Left hindlimb (tissue), 1 donor: ENCODE measurements around the gene LDB2.

Experiments used
- DNase-seq: peaks from one replicate; pipeline ENCODE4 v3.0.0-alpha.2; 2018

LDB2 gene

DNA sequence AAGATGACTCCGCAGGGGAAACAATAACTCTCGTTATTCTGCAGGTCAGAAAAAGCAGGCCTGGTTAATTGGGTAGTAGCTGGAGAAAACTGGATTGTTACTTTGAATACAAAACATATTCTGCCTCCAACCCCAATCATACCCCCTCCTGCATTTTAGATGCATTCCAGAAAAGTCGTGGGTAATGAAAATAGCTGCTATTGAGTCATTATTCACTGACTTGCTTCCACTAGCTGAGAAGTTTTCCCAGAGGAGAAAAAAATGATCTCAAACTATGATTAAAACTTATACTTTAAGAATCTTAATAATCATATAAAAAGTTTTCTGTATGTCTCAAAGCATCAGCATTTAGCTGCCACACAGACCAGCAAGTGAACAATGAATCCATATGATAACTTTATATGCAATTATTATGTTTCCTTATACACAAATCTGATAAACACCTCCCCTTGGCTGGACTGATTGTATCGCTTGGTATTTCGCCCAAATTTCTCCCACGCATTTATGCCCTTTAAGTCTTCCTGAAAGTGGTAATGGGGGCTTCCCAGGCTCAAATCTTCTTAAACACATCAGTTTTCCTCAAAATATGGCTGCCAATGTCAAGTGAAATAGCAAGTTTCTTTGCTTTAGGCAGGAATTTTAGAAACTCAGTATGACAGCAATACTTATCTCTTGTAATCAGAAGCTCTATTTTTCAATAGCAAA is 181.0 kb downstream of the LDB2 start:
- no peak for DNase-seq

DNA sequence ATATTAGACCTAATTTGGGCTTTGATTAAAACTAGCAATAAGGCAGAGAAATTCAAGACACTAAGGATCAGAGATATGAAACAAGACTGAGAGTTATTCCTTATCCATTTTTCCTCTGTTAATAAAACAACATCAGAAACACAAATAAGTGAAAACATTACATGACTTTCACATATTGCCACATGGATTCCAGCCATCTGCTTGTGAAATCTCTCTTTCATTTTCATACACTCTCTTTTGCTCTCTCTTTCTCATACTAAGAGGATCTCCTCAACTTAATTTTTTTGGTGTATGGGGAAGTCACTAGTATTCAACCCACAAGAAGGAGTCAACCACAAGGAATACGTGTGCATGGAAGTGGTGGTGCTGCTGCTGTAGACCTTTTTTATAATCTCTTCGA is 183.0 kb downstream of the LDB2 start:
- no peak for DNase-seq

DNA sequence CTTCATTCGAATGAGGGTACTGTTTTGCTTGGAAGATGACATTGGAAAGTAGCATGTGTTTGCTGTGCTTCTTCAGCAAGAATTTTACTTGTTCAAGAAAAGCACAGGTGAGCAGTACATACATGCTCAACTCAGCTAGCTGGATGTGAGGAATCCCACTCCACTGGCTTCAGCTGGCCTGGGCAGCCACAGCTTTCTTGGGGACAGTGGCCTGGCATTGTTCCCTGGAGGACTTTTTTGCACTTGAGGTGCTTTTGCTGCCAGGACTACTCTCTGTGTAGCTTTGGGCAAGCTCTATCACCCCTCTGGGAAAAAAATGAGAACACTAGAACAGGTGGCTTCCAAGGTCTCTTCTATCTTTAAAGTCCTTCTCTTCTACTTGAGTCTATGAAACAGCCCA is 184.3 kb downstream of the LDB2 start:
- no peak for DNase-seq

DNA sequence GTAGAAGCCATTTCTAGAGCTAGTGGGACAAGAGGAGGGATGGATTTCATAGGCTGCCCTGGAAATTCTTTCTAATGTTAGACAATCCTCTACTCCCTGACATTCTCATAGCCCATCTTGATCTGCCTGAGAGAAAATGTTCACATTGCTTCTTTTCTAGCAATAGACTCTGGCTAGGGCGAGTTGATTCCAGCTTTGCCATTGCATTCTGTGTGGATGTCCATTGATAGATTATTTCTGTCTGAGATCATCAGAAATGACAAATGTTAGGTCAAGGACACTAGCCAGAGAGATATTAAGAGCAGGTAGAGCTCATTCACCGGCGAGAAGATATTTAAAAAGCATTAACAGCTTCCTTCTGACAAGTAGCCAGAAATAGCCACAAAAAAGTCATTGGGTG is 184.7 kb downstream of the LDB2 start:
- no peak for DNase-seq

DNA sequence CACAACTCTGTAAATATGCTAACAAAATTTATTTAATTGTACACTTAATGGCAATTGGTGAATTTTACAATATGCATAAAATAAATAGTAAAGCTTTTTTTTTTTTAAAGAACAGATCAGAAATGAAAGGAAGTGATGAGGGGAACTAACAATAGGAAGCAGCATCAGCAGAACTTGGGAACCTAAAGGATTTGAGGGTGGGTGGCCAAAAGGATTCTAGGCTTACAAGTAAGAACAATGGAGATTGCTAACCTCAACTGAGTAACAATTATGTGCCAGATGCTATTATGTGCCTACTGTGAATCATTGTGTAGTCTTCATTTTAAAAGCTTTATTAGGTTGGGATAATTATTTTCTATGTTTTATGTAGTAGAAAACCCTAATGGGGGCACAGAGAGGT is 185.2 kb downstream of the LDB2 start:
- no peak for DNase-seq

DNA sequence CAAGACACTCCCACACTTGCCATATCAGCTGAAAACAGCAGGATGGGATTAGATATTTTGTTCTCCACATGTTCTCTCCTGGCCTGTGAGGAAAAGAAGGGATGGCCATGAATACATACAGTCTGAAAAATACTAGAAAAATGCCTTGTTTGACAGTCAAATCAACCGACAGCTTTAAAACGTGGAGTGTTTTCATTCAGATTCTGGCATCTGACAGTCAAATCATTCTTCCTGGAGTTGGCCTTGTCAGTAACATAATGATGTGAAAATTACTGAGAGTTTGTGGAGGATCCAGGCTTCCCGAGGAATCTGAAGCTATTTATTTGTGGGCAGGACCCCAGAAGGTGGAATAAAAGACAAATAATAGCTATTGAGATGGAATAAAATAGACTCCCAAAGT is 188.2 kb downstream of the LDB2 start:
- DNase-seq, result no peak

DNA sequence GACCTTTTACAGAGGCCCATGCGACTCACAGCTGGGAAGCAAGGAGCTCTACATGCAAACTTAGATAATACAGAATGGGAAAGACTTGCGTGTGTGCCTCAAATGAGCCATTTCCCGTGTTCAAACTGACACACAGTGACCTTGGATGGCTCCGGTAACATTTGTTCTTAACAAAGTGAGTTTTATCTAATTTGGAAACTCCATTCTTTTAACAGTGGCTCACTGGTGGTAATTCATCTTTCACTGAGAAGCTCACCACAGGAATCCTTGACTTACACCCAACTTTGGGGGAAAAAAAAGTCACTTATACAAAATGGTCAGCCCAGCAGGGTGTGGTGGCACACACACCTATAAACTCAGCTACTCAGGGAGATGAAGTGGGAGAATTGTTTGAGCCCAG is 190.6 kb downstream of the LDB2 start:
- no peak for DNase-seq

DNA sequence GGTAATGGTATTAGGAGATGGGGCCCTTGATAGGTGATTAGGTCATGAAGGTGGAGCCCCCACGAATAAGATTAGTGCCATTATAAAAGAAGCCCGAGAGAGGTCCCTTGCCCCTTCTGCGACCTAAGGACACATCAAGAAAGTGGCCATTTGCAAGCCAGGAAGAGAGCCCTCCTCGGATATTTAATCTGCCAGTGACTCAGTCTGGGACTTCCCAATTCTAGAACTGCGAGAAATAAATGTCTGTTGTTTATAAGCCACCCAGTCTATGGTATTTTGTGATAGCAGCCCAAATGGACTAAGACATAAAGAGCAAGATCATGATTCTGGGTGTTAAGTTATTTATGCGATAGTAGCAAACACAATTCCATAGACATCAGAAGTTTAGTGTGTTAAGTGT is 192.2 kb downstream of the LDB2 start:
- no peak for DNase-seq

DNA sequence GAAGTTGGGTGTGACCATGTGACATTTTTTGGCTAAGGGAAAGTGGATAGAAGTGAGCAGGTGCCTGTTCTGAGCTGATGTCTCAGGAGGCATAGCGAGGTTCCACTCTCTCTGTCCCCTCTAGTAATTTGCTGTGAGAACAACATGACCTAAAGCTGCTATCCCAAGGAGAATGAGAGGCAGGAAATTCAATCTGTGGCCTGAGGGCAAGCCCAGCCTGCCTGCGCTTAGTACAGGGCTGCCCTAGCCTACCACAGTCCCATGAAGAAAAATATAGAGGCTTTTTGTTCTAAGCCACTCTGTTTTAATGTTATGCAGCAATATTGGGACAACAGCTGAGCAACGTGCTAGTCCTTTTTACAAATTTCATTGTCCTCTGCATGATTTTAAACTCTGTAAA is 193.1 kb downstream of the LDB2 start:
- no peak for DNase-seq

DNA sequence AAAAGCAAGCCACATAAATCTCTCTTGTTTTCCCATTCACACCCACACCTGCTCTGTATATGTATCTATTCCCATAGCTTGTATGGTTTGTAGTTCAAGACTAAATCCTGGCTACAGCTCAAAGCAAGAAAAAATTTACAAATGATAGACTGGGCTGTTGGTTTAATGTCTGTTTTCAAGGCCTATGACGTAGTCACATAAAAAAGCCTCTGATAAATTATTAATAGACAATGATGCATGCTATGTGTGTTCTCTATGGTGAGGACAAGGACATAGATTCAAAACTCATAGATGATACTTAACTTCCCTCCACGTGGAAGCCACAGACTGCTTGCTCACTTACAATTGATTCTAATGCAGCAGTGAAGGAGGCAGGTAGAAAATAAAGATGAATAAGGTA is 194.0 kb downstream of the LDB2 start:
- DNase-seq, result no peak

DNA sequence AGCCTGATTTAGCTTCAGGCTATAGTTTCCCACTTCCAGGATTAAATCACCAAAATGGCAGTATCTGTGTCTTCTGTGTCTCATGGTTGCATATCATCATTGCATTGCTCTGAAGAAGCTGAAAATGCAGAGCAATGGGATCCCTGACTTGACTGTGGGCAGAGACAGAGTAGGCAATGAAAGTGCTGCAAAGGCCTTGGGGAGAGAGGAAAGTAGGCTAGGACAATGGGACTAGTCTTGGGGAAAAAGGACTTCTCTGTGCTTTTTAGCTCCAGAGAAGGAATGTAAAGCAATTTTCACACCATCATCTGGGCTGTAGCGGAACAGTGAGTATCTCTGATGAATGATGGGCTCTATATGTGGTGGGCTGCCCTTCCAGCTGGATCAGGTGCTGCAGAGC is 202.5 kb downstream of the LDB2 start:
- DNase-seq, result no peak

DNA sequence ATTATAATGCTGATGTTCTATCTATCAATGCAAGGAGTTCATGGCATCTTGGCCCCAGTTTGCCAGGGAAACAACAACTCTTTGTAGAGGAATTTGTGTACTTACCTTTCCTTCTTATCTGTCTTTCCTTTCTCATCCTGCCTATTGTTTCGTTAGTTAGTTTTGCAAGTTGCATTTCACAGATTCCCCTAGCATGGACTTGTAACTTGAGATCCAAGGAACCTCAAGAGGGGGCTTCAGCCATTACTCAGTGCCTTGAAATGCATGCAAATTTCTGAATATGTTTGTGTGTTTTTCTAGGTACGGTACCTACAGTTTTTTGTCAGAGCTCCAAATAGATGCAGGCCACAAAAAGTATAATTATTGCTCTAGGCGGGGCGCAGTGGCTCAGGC is 203.6 kb downstream of the LDB2 start:
- DNase-seq, result no peak

DNA sequence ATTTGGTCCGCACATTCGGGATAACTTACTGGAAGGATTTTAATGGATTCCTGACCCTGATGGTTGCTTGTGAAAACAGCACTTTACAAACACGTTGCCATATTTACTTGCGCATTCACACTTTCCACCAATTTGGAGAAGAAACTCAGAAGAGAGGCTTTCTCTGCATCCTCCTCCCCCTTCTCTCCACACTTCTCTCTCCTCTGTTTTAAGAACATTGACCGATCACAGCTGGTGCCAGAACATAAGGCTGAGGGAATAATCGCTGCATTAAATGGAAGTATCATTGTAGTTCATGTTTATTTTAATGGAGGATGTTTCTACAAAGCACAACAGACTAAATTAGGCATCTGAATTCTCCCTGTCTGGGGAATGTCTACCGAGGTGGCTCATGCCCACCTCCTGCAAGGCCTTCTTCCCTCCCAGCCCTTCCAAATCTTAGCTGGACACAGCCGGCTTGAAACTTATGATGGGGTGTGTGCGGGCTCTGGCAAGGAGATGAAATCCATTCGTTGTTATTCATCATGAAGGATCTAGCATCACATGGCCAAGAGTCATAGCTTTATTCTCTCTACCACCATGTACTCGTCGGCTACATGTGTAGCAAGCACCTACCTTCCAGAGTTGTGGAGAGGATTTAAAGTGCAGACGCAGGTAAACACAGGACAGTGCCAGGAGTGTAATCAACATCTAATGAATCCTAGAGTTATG is 204.1 kb downstream of the LDB2 start:
- no peak for DNase-seq

DNA sequence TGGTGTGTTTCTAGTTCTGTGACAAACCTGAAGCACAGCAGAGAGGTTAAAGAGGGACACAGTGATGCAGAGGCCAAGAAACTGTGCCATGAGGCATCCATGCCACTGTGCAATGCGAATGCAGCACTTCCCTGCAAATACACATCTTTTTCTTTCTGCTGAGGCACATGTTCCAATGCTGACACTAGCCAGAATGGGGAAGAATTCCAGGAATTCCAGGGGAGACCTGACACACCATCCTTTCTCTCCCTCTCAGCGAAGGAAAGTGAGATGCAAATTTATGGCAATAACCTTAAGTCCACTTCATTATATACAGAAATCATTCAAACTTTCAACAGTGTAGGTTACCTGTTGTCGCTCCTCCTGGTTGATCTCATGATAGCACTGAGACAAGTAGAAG is 204.8 kb downstream of the LDB2 start:
- no peak for DNase-seq

DNA sequence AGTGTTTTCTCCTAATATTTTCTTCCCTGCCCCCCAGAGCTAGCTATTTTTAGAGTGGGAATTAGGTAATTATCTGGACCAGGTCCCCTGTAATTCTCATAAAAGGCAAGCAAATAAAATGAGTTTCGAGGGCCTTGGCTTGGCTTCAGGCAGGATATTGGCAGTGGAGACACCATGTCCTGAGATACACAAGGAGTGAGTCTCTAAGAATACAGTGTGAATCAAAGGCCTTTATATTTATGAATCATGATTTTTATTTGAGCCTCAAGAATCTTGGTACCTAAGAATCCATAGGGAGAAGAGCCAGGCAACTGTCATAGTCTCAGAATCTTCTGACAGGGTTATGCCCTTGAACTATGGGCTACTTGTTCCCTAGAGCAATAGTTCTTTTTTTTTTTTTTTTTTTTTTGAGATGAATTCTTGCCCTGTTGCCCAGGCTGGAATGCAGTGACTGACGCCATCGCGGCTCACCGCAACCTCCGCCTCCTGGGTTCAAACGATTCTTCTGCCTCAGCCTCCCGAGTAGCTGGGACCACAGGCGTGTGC is 205.4 kb downstream of the LDB2 start:
- peak; percentile 39 for DNase-seq

DNA sequence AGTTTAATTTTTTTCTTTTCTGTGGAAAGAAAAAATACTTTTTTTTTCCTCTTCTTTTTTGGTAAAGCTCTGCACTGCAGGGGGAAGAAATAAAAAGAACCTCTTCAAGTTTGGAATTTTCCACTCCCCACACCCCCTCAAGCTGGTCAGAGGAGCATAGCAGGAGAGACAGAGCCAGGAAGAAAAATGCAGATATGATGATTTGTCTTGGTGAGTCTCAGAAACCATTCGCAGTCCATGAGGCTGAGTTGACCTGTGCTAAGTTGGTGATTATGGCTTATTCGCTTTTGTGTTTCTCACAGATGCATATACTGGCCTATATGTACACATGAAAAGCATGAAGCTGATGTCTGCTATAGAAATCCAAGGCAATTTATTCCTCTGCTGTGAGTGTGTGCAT is 205.9 kb downstream of the LDB2 start:
- DNase-seq, result peak; percentile 38

DNA sequence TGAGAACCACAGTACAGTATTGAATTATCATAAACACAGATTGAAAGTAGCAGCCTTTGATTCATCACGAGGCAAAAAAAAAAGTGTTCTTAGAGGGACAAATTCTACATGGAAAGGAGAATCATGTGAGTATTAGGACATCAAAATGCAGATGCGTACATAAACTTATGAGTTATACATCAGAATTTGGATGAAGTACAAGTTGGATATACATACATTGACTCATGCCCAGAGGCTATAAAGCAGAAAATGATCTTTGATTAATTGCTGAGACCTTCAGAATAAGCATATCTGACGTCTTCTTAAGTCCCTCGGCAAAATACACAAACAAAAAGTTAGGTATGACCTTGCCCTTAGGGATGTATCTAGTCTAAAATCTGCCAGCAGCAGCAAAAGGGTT is 206.4 kb downstream of the LDB2 start:
- DNase-seq, result no peak

DNA sequence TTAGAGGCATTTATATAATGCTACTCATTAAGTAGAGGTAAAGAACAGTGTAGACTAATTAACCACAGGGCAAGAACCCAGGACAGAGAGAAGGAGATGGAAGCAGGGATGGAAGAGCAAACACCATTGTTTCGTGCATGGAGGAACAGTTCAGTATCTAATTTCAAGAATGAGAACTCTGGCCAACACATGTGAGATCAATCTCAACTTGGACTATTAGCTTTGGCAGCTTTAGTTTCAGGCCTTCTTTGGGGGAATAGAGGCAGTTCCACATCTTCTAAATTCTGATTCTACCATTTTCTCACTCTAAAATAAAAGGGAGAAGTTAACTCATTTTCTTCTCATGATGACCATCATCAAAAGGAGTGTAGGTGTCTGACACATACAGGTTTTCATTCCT is 207.0 kb downstream of the LDB2 start:
- no peak for DNase-seq

DNA sequence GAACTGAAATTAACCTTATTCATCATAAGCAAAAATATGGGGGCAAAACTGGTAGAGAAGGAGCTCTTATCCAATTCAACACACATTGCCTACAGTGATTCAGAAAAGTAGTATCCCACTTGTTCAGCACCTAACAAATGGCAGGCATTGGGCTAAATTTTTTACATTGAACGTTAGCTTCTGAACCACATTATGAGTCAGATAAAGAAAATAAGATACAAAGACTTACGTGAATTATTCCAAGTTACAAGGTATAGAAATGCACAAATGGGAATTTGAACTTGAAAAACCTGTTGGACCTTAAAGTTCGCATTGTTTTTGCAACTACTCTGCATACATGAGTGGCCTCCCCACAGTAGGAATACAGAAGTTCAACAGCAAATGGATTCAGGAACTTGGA is 210.6 kb downstream of the LDB2 start:
- no peak for DNase-seq

DNA sequence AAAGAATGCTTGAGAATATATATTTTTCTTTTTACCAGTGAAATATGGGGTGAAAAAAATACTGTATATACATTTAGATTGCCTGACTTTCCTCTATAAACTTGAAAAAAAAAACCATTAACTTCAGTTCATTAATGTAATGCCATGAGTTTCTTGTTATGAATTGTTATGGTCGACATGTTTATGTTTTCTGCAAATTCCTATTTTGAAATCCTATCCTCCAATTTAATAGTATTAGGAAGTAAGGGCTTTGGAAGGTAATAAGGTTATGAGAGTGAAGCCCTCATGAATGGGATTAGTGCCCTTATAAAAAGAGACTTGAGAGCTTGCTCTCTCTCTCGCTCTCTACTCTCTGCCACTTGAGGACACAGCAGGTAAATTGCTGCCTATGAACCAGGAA is 211.4 kb downstream of the LDB2 start:
- no peak for DNase-seq

DNA sequence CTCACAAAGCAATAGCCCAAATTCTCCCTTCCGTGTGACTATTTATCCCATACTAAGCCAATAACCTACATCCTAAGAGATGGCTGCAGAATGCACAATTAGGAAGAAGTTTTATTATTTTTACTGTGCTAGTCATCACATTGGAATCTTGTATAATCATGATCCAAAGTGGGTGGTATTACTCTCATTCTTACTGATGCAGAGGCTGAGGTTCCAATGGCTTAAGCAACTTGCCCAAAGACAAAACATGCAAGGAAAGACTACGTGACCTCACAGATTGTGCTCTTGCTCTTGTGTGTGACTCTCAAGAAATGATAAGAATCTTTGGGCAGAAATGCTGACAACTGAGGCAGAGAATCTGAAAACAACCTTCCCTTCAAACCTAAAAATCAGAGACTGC is 212.2 kb downstream of the LDB2 start:
- no peak for DNase-seq

DNA sequence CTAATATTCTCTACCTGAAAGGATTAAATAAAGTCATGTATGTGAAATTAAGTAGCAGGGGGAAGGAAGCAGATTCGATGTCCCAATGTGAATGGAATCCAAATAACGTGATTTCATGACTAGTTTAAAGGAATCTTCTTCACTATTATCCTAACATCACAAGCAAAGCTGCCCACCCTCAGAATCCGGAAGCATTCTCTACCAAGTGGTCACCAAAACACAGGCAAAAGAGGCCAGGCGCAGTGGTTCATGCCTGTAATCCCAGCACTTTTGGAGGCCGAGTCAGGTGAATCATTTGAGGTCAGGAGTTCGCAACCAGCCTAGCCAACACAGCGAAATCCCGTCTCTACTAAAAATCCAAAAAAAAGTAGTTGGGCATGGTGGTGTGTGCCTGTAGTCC is 212.9 kb downstream of the LDB2 start:
- DNase-seq, result no peak

DNA sequence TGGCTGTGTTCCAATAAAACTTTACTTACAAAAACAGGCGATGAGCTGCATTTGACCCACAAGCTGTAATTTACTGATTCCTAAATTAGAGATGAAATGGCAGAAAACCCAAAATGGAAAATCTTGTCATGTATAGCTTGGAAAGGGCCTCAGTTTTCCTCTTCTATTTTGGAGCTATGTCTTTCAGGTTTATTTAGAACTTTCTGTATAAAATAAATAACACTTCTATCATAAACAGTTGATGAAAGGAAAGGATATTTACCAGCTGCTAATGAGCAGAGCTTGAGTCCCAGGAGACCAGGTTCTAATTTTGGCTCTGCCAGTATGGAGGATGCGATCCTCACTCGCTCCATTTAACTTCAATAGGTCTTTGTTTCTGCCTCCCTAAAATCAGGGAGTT is 213.5 kb downstream of the LDB2 start:
- DNase-seq, result no peak

DNA sequence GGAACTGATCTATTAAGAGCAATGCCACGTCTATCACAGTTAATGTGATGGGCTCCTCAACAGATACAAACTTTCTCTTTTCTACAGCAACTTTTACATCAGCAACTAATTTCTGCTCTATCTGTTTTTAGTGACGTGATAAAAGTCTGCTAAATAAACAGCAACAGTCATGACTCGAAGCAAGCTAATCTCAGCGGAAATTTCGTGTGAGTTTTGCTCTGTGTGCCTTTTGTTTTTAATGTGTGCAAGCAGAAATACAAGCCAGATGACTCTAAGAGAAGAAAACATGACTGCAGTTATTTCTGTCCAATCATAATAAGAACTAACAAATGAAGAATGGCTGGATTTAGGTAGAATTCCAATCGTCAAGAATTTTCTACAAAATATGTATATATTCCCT is 214.3 kb downstream of the LDB2 start:
- DNase-seq, result no peak

DNA sequence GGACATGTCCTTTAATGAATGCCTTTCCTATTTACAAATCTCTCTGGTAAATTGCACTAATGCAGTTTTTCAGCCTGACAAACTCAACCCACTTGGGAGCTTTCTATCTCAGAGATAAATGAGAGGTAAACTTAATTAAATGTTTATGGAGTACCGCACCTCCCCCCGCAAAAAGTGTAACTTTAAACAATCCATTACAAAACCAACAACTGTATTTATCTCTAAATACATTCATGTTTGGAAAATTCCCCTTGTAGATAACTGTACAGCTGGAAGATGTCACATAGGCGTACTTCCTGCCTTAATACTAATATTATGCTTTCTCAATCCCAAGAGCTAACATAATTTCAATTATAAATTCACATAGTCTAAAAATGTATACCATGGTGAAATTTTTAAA is 215.5 kb downstream of the LDB2 start:
- DNase-seq, result no peak
